Neuronal stem cell (in vitro differentiated cells): Measurements from ENCODE around the gene CEPT1.
"Not testable (repeated sequence)": the region's sequence is repeated elsewhere in the genome, so short reads cannot be mapped to it uniquely, and the experiment has no call there.

Source experiments
- DNase-seq: peaks from one replicate; pipeline ENCODE4 v3.0.0-alpha.2; 2013; ENCODE audit warnings: low spot score
- H2AFZ ChIP-seq: one replicate; pipeline ENCODE4 v1.6.1; 2013; ENCODE audit warnings: mild to moderate bottlenecking, low read length, inconsistent platforms
- H2AK5ac ChIP-seq: 2 replicates; pipeline ENCODE4 v1.6.1; 2013; ENCODE audit warnings: low read depth, mild to moderate bottlenecking, inconsistent platforms, low read length, moderate library complexity, mixed read lengths
- H2BK120ac ChIP-seq: 2 replicates; pipeline ENCODE4 v1.6.1; 2013; ENCODE audit warnings: low read depth, mild to moderate bottlenecking, inconsistent platforms, low read length, moderate library complexity, mixed read lengths
- H2BK12ac ChIP-seq: one replicate; pipeline ENCODE4 v1.6.1; 2013; ENCODE audit warnings: low read length, inconsistent platforms
- H2BK15ac ChIP-seq: 2 replicates; pipeline ENCODE4 v1.6.1; 2013; ENCODE audit warnings: mild to moderate bottlenecking, low read length, inconsistent platforms, mixed read lengths
- H2BK5ac ChIP-seq: one replicate; pipeline ENCODE4 v1.6.1; 2013; ENCODE audit warnings: inconsistent platforms, mild to moderate bottlenecking, low read length, moderate library complexity
- H3K14ac ChIP-seq: one replicate; pipeline ENCODE4 v1.6.1; 2013; ENCODE audit warnings: low read length, inconsistent platforms
- H3K18ac ChIP-seq: 2 replicates; pipeline ENCODE4 v1.6.1; 2013; ENCODE audit warnings: low read length, inconsistent platforms
- H3K23ac ChIP-seq: 2 replicates; pipeline ENCODE4 v1.6.1; 2013; ENCODE audit warnings: low read depth, mild to moderate bottlenecking, mixed read lengths, low read length, inconsistent platforms; ENCODE audit not compliant: poor library complexity
- H3K27ac ChIP-seq: replicated peaks from 3 replicates; pipeline ENCODE4 v1.5.1; 2013; ENCODE audit warnings: low read length, inconsistent platforms
- H3K27me3 ChIP-seq, 3 experiments: 2 replicates each; pipeline ENCODE4 v1.6.1; 2013; ENCODE audit warnings: low read length in 3 of 3, mild to moderate bottlenecking in 2 of 3, inconsistent platforms in 1 of 3, low read depth in 1 of 3, mixed read lengths in 1 of 3, moderate library complexity in 1 of 3; ENCODE audit not compliant: control insufficient read depth in 3 of 3, insufficient read depth in 3 of 3
- H3K36me3 ChIP-seq, 2 donors: replicated peaks in 1 of 2; 2 replicates each; pipeline ENCODE4 v1.6.1; 2013; ENCODE audit warnings: low read length in 2 of 2; ENCODE audit not compliant: control insufficient read depth in 2 of 2, insufficient read depth in 2 of 2
- H3K4ac ChIP-seq: 2 replicates; pipeline ENCODE4 v1.6.1; 2013; ENCODE audit warnings: inconsistent platforms, mild to moderate bottlenecking, low read length, moderate library complexity
- H3K4me1 ChIP-seq, 2 donors: 1 replicate in 1 of 2; 2 replicates in 1 of 2; pipeline ENCODE4 v1.6.1; 2013; ENCODE audit warnings: low read length in 2 of 2, low read depth in 1 of 2; ENCODE audit not compliant: control insufficient read depth in 2 of 2, insufficient read depth in 1 of 2
- H3K4me2 ChIP-seq: one replicate; pipeline ENCODE4 v1.6.1; 2013; ENCODE audit warnings: mild to moderate bottlenecking, low read length, inconsistent platforms; ENCODE audit not compliant: insufficient read depth, poor library complexity, severe bottlenecking
- H3K4me3 ChIP-seq, 2 donors: 2 replicates each; pipeline ENCODE4 v1.5.1; 2013; ENCODE audit warnings: low read length in 2 of 2, mild to moderate bottlenecking in 2 of 2, inconsistent platforms in 1 of 2, moderate library complexity in 1 of 2
- H3K79me1 ChIP-seq: one replicate; pipeline ENCODE4 v1.6.1; 2013; ENCODE audit warnings: low read depth, mild to moderate bottlenecking, inconsistent platforms, low read length, moderate library complexity
- H3K9ac ChIP-seq: one replicate; pipeline ENCODE4 v1.6.1; 2013; ENCODE audit warnings: mild to moderate bottlenecking, low read depth, low read length, inconsistent platforms; ENCODE audit not compliant: poor library complexity
- H3K9me3 ChIP-seq, 2 donors: replicated peaks in 1 of 2; 2 replicates each; pipeline versions ENCODE3 to v1.6.1; 2013; ENCODE audit warnings: low read length in 2 of 2, mild to moderate bottlenecking in 2 of 2, inconsistent platforms in 1 of 2, low read depth in 1 of 2, mixed read lengths in 1 of 2, moderate library complexity in 1 of 2; ENCODE audit not compliant: control insufficient read depth in 2 of 2, insufficient read depth in 1 of 2
- H4K8ac ChIP-seq: one replicate; pipeline ENCODE4 v1.6.1; 2013; ENCODE audit warnings: low read depth, mild to moderate bottlenecking, inconsistent platforms, low read length, moderate library complexity
- H4K91ac ChIP-seq: one replicate; pipeline ENCODE4 v1.6.1; 2013; ENCODE audit warnings: low read length, low read depth, mild to moderate bottlenecking, inconsistent platforms; ENCODE audit not compliant: poor library complexity
- WGBS, 2 donors: extraction: QIAGEN DNeasy Blood & Tissue Kit; methylation state at CpG; one replicate each; pipeline ENCODE4 v1.1.7; 2013; ENCODE audit warnings: missing lambda C conversion rate in 2 of 2, mixed read lengths in 1 of 2; ENCODE audit not compliant: insufficient read length in 2 of 2, insufficient replicate concordance in 1 of 2; ENCODE audit errors: extremely low coverage in 2 of 2; 5-methylcytosine and 5-hydroxymethylcytosine counted together

The CEPT1 gene

GRCh38 chr1:111214074-111214801 lies 74.2 kb downstream of the CEPT1 start:
- no peaks in the 10 kb centered on the region for H3K79me1 ChIP-seq
- H2AK5ac ChIP-seq: no peak overlapping the region
- peaks cover 9 to 11% of the 10 kb centered on the region in 2 donors for H3K4me1 ChIP-seq
- H3K4ac ChIP-seq: no peak overlapping the region
- no peak overlapping the region for H4K8ac ChIP-seq
- H2BK12ac ChIP-seq: no peak overlapping the region
- DNase-seq: no peak
- H3K4me2 ChIP-seq: no peak overlapping the region
- no peak overlapping the region for H3K14ac ChIP-seq
- no peak overlapping the region for H4K91ac ChIP-seq
- H2BK15ac ChIP-seq: no peak overlapping the region
- no peak overlapping the region for H2BK5ac ChIP-seq
- no peak overlapping the region for H2BK120ac ChIP-seq
- peak overlapping the region; percentile 21 for H2AFZ ChIP-seq
- no peaks in the 10 kb centered on the region for H3K9me3 ChIP-seq
- WGBS, 2 donors: no CpG with 5 or more reads among the region's 6 CpGs
- no peak overlapping the region for H3K27ac ChIP-seq
- no peak overlapping the region for H3K23ac ChIP-seq
- no peaks in the 10 kb centered on the region for H3K36me3 ChIP-seq
- H3K9ac ChIP-seq: no peak overlapping the region
- no peaks in the 10 kb centered on the region for H3K27me3 ChIP-seq
- H3K4me3 ChIP-seq: no peak overlapping the region
- H3K18ac ChIP-seq: no peak overlapping the region

- no peaks in the 10 kb centered on the region for H3K27me3 ChIP-seq
- H4K91ac ChIP-seq: no peak overlapping the region
- no peak overlapping the region for H2BK12ac ChIP-seq
- no peak overlapping the region for H3K4me2 ChIP-seq
- H3K23ac ChIP-seq: no peak overlapping the region
- H3K27ac ChIP-seq: peak overlapping the region; percentile 29
- H4K8ac ChIP-seq: no peak overlapping the region
- H3K4me3 ChIP-seq: no peak overlapping the region
- H3K4me1 ChIP-seq: peaks cover 13 to 15% of the 10 kb centered on the region in 2 donors
- peak overlapping the region; percentile 21 for H2AFZ ChIP-seq
- peak overlapping the region; percentile 91 for H3K18ac ChIP-seq
- DNase-seq: no peak
- no peaks in the 10 kb centered on the region for H3K9me3 ChIP-seq
- WGBS, 2 donors: no CpG with 5 or more reads among the region's 7 CpGs
- no peak overlapping the region for H3K14ac ChIP-seq
- H3K4ac ChIP-seq: no peak overlapping the region
- H3K36me3 ChIP-seq: no peaks in the 10 kb centered on the region
- H3K9ac ChIP-seq: no peak overlapping the region
- no peak overlapping the region for H2BK15ac ChIP-seq
- no peak overlapping the region for H2AK5ac ChIP-seq
- H2BK5ac ChIP-seq: no peak overlapping the region
- H3K79me1 ChIP-seq: no peaks in the 10 kb centered on the region
- H2BK120ac ChIP-seq: no peak overlapping the region
Observed at GRCh38 chr1:111214884-111215283, 74.9 kb downstream of the CEPT1 start.

DNA sequence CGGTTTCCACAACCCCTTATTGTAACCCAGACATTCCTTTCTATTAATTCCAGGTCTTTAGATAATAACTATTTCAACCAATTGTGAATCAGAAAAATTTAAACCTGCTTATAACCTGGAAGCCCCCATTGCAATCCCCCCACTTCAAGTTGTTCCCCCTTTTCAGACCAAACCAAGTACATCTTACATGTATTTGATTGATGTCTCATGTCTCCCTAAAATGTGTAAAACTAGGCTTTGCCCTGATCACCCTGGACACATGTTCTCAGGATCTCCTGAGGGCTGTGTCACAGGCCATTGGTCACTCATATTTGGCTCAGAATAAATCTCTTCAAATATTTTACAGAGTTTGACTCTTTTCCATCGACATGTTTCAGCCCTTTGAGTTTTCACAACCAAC lies 75.3 kb downstream of the CEPT1 start:
- H4K91ac ChIP-seq, H2AFZ ChIP-seq, H3K18ac ChIP-seq, H2BK120ac ChIP-seq, H3K9ac ChIP-seq, H3K27ac ChIP-seq, H3K4me3 ChIP-seq, H3K27me3 ChIP-seq, H2BK5ac ChIP-seq, H2AK5ac ChIP-seq, H3K36me3 ChIP-seq, H3K23ac ChIP-seq, DNase-seq, H3K4me2 ChIP-seq, H2BK15ac ChIP-seq, H3K9me3 ChIP-seq, H2BK12ac ChIP-seq, H3K79me1 ChIP-seq, H4K8ac ChIP-seq, H3K14ac ChIP-seq, H3K4ac ChIP-seq: not testable (repeated sequence)
- no CpG with 5 or more reads among the region's 2 CpGs for WGBS, 2 donors
- H3K4me1 ChIP-seq: peaks cover 17 to 19% of the 10 kb centered on the region in 2 donors

DNA sequence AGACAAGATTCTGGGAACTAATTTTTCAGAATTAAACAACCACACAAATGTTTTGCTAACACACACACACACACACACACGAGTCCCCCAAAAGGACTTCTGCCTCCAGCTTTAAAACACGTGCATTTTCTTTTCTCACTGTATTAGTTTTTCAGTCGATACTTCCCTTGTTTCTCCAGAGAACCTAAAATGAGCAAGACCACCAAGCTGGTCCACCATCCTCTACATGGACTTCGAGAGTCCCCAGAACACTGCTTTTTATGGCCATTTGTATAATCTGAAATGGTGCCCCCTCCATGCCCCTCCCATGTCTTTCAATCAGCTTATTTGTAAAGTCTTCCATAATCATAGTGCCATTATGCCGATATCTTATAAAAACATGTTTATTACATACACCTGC lies 76.7 kb downstream of the CEPT1 start:
- H3K23ac ChIP-seq: no peak overlapping the region
- peaks cover 21 to 23% of the 10 kb centered on the region in 2 donors for H3K4me1 ChIP-seq
- H2BK5ac ChIP-seq: no peak overlapping the region
- no peak overlapping the region for H2BK120ac ChIP-seq
- no peak overlapping the region for H2AFZ ChIP-seq
- H3K27ac ChIP-seq: no peak overlapping the region
- H4K8ac ChIP-seq: no peak overlapping the region
- no peak overlapping the region for H3K18ac ChIP-seq
- H3K14ac ChIP-seq: no peak overlapping the region
- no CpG with 5 or more reads among the region's 5 CpGs for WGBS, 2 donors
- H4K91ac ChIP-seq: no peak overlapping the region
- H3K4me2 ChIP-seq: no peak overlapping the region
- H2BK12ac ChIP-seq: no peak overlapping the region
- DNase-seq: no peak
- no peaks in the 10 kb centered on the region for H3K9me3 ChIP-seq
- no peak overlapping the region for H3K9ac ChIP-seq
- H2BK15ac ChIP-seq: no peak overlapping the region
- H3K27me3 ChIP-seq: no peaks in the 10 kb centered on the region
- no peaks in the 10 kb centered on the region for H3K36me3 ChIP-seq
- H2AK5ac ChIP-seq: no peak overlapping the region
- no peak overlapping the region for H3K4ac ChIP-seq
- H3K79me1 ChIP-seq: no peaks in the 10 kb centered on the region
- H3K4me3 ChIP-seq: no peak overlapping the region
